Testis (tissue), 3 donors: ENCODE data around the gene ZNF524. TPM values are rescaled to one million over a fixed set of nuclear protein-coding genes. Genes with fewer than 3 reads are reported as not detected.
A peak's percentile ranks its signal among the peaks of the same experiment; 100 is the strongest.

Experiments
- DNase-seq: peaks from one replicate; pipeline ENCODE4 v3.0.0-alpha.2; 2019
- H3K27ac ChIP-seq, 2 donors: fragments of 200-600 bp; sonication (generic); one replicate each; pipeline ENCODE4 v1.5.1; 2019
- H3K27me3 ChIP-seq: fragments of 200-600 bp; sonication (generic); one replicate; pipeline ENCODE4 v1.5.1; 2019
- H3K36me3 ChIP-seq: fragments of 200-600 bp; sonication (generic); one replicate; pipeline ENCODE4 v1.5.1; 2017; ENCODE audit warnings: low read depth; ENCODE audit errors: missing control alignments
- H3K4me1 ChIP-seq: fragments of 200-600 bp; sonication (generic); one replicate; pipeline ENCODE4 v1.5.1; 2019
- H3K4me3 ChIP-seq, 2 donors: fragments of 200-600 bp; sonication (generic); one replicate each; pipeline ENCODE4 v1.5.1; 2017 to 2019
- H3K9me3 ChIP-seq: fragments of 200-600 bp; sonication (generic); one replicate; pipeline ENCODE4 v1.5.1; 2017
- POLR2A ChIP-seq: fragments of 450-650 bp; IDR thresholded peaks from one replicate; pipeline ENCODE4 v1.6.1; 2017; ENCODE audit warnings: antibody characterized with exemption, mild to moderate bottlenecking, moderate library complexity
- WGBS, 2 donors: methylation state at CpG; one replicate each; pipeline ENCODE4 v1.1.5; 2018; 5-methylcytosine and 5-hydroxymethylcytosine counted together
- intact Hi-C: fragments of 100-400 bp; cut with DNase I; formaldehyde crosslinking; loops from one replicate; pipeline ENCODE4 v1.15.1; 2023; ENCODE audit warnings: low total_unique reads
- polyA plus RNA-seq: library from polyadenylated mRNA; stranded (reverse); fragments of 350-450 nt; fragmentation: Illumina TruSeq; extraction: RNeasy Lipid Tissue Mini Kit (QIAGEN cat#74804); gene quantifications from one replicate; pipeline ENCODE4 v1.2.3, GENCODE V29; 2014; ENCODE audit warnings: low read depth, low replicate concordance; ENCODE audit not compliant: insufficient read depth
- total RNA-seq, 2 donors: library from RNA; depleted of rRNA; stranded (reverse); fragments of >200 nt; gene quantifications; one replicate each; pipeline ENCODE4 v1.2.3, GENCODE V29; 2016
- TF ChIP-seq, protein P1 (sequence below), 3 experiments: fragments of 450-650 bp in 2 of 3; fragments of 200-600 bp in 1 of 3; sonication (generic) in 1 of 3; IDR thresholded peaks; one replicate each; pipeline ENCODE4 v1.5.1; 2016 to 2019; ENCODE audit warnings: antibody characterized with exemption in 3 of 3, mild to moderate bottlenecking in 2 of 3, moderate library complexity in 1 of 3

ZNF524 gene
- total and polyA plus RNA-seq, 3 donors from 2014 or later, result 8.5 to 29.4 (median 25.0) TPM

GRCh38 chr19:55642153-55643002 lies 42.3 kb downstream of the ZNF524 start:
- peak overlapping the region; percentile 76 to 93 for H3K27ac ChIP-seq
- H3K36me3 ChIP-seq, result no peaks in the 10 kb centered on the region
- H3K27me3 ChIP-seq, result no peaks in the 10 kb centered on the region
- TF ChIP-seq POLR2A, result no peak
- TF ChIP-seq, protein P1, sequence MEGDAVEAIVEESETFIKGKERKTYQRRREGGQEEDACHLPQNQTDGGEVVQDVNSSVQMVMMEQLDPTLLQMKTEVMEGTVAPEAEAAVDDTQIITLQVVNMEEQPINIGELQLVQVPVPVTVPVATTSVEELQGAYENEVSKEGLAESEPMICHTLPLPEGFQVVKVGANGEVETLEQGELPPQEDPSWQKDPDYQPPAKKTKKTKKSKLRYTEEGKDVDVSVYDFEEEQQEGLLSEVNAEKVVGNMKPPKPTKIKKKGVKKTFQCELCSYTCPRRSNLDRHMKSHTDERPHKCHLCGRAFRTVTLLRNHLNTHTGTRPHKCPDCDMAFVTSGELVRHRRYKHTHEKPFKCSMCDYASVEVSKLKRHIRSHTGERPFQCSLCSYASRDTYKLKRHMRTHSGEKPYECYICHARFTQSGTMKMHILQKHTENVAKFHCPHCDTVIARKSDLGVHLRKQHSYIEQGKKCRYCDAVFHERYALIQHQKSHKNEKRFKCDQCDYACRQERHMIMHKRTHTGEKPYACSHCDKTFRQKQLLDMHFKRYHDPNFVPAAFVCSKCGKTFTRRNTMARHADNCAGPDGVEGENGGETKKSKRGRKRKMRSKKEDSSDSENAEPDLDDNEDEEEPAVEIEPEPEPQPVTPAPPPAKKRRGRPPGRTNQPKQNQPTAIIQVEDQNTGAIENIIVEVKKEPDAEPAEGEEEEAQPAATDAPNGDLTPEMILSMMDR (IDR thresholded peaks at IDR 0.05), result no peak
- H3K9me3 ChIP-seq, result no peaks in the 10 kb centered on the region
- H3K4me1 ChIP-seq, result peaks cover 24% of the 10 kb centered on the region
- 0 to 1% methylated on average over 16 to 60 of the region's 65 CpGs for WGBS, 2 donors
- intact Hi-C loops, result no loop called here
- peak; percentile 59 for DNase-seq
- H3K4me3 ChIP-seq, result peak overlapping the region; percentile 95 to 96

DNA sequence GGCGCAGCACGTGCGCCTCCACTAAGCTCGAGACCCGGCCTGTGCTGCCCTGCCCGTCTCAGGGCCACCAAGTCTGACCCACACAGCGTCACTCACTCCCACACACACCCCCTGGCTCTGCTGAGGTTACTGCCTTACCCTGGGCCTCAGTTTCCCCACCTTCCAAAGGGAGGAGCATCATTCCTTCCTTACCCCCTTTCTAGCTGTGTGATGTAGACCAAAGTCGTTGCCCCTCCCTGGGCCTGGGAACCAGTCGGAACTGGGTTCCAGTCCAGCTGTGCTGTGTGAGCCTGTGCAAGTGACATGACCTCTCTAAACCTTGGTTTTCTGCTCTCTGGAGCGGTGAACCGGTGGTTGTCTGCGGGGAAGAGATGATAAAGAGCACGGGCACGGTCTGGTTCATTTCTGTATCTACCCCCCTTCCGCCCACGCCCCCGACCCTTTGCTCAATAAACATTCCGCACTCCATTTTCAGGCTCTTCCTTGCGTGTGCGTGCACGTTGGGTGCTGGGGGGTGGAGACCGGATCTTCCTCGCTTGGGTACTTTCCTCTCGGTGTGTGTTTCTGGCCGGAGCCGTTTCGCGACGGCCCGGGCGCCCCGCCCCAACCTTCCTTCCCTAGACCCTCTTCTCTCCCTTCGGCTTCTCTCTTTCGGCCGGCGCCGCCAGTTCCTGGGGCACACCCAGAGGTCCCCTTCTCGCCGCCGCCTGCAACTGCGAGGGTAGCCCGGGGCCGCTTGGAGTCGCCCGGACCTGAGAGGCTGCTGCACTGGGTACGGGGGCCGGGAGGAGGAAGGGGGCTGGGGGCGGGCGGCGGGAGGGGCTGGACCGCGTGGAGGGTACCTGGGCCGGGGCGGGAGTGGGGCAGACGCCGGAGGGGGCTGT lies 43.2 kb downstream of the ZNF524 start, which contains the start of gene ZNF581:
Gene ZNF581 (plus strand): TSS at position 647 of the 884 bp plus-strand sequence. CDS start 923 bp downstream, outside the sequence.
- Histone ChIP-seq H3K27me3 (no peaks in the 10 kb centered on the region), H3K4me1 (peaks cover 27% of the 10 kb centered on the region), H3K9me3 (no peaks in the 10 kb centered on the region), H3K36me3 (no peaks in the 10 kb centered on the region), H3K4me3 (peak within 1 kb of the TSS; percentile 95 to 96), H3K27ac (peak within 1 kb of the TSS; percentile 89 to 93)
- peak; percentile 73 for DNase-seq
- intact Hi-C loops, result no loop called here
- no peak for TF ChIP-seq POLR2A
- TF ChIP-seq, protein P1 (IDR thresholded peaks at IDR 0.05), result peak in 1 of 3 experiments; percentile 18
- 1 to 2% methylated on average over 45 to 56 of the region's 56 CpGs for WGBS, 2 donors

GRCh38 chr19:55643887-55644176 lies 43.7 kb downstream of the ZNF524 start:
- intact Hi-C loops, result no loop called here
- Histone ChIP-seq H3K4me1 (peaks cover 27% of the 10 kb centered on the region), H3K27me3 (no peaks in the 10 kb centered on the region), H3K27ac (peak overlapping the region; percentile 89 to 93), H3K36me3 (no peaks in the 10 kb centered on the region), H3K9me3 (no peaks in the 10 kb centered on the region), H3K4me3 (peak overlapping the region; percentile 95 to 96)
- DNase-seq, result no peak
- TF ChIP-seq POLR2A, result no peak
- TF ChIP-seq, protein P1 (IDR thresholded peaks at IDR 0.05), result no peak
- WGBS, 2 donors, result 1% methylated on average over 15 of the region's 15 CpGs

GRCh38 chr19:55644191-55644833 lies 44.2 kb downstream of the ZNF524 start:
- intact Hi-C loops, result no loop called here
- Histone ChIP-seq H3K4me3 (peak overlapping the region; percentile 95 to 96), H3K9me3 (no peaks in the 10 kb centered on the region), H3K27ac (peak overlapping the region; percentile 89 to 93), H3K27me3 (no peaks in the 10 kb centered on the region), H3K36me3 (no peaks in the 10 kb centered on the region), H3K4me1 (peaks cover 30% of the 10 kb centered on the region)
- no peak for TF ChIP-seq POLR2A
- TF ChIP-seq, protein P1 (IDR thresholded peaks at IDR 0.05), result no peak
- no peak for DNase-seq
- WGBS, 2 donors, result 43 to 50% methylated on average over 12 of the region's 12 CpGs
